DND-41 (cell line): ENCODE measurements around the gene MAN1B1.

Experiments used
- CTCF ChIP-seq: IDR thresholded peaks from 2 replicates; pipeline ENCODE4 v1.5.1; 2012; ENCODE audit warnings: borderline replicate concordance, low read length, moderate library complexity, mild to moderate bottlenecking; ENCODE audit not compliant: poor library complexity, severe bottlenecking; ENCODE audit errors: extremely low read depth
- EZH2 ChIP-seq: IDR thresholded peaks from 3 replicates; pipeline ENCODE4 v1.6.1; 2012; ENCODE audit warnings: borderline replicate concordance, low read depth, mild to moderate bottlenecking, moderate library complexity, low read length, inconsistent platforms; ENCODE audit not compliant: severe bottlenecking

- TF ChIP-seq EZH2 (no peak), CTCF (no peak)
Observed at GRCh38 chr9:137086531-137087408, at the start of gene MAN1B1.
